Stimulated activated naive B cell treated with anti-CD40 and anti-IgM and Interleukin-4, amounts not matched to agents 10 μg/mL and 1 μg/mL and 100 μg/mL, for 72 hours (primary cell): ENCODE results near the gene ELP4.
"Not testable (repeated sequence)": the region's sequence is repeated elsewhere in the genome, so short reads cannot be mapped to it uniquely, and the experiment has no call there.

Experiments used
- ATAC-seq, 2 donors: fragments of 150-1000 bp; cut with Tn5 transposase; replicated peaks; 2 replicates each; pipeline ENCODE4 v1.10.0; 2021; ENCODE audit warnings: moderate library complexity in 1 of 2
- DNase-seq: peaks from one replicate; pipeline ENCODE4 v3.0.0; 2021
- H3K27ac Mint-ChIP-seq: one replicate; pipeline ENCODE4 v1.8.0; 2022; ENCODE audit warnings: mild to moderate bottlenecking, mixed read lengths
- H3K27me3 Mint-ChIP-seq, 2 donors: one replicate each; pipeline ENCODE4 v1.8.0; 2022; ENCODE audit warnings: mixed read lengths in 2 of 2
- H3K36me3 Mint-ChIP-seq, 2 donors: one replicate each; pipeline ENCODE4 v1.8.0; 2022; ENCODE audit warnings: mixed read lengths in 2 of 2, mild to moderate bottlenecking in 1 of 2
- H3K4me1 Mint-ChIP-seq, 2 donors: one replicate each; pipeline ENCODE4 v1.8.0; 2022; ENCODE audit warnings: mixed read lengths in 2 of 2, mild to moderate bottlenecking in 1 of 2
- H3K4me3 Mint-ChIP-seq, 2 donors: one replicate each; pipeline ENCODE4 v1.8.0; 2022; ENCODE audit warnings: mild to moderate bottlenecking in 2 of 2, mixed read lengths in 2 of 2, moderate library complexity in 1 of 2
- H3K9me3 Mint-ChIP-seq, 2 donors: one replicate each; pipeline ENCODE4 v1.8.0; 2022; ENCODE audit warnings: mixed read lengths in 2 of 2, mild to moderate bottlenecking in 1 of 2

Gene ELP4

GRCh38 chr11:31676280-31676982, 166.9 kb downstream of the ELP4 start:
- Mint-ChIP-seq H3K9me3 (peaks cover 0 to 2% of the 10 kb centered on the region in 2 donors), H3K27ac (no peak overlapping the region), H3K4me1 (no peaks in the 10 kb centered on the region), H3K4me3 (no peak overlapping the region), H3K36me3 (peaks cover 16 to 20% of the 10 kb centered on the region in 2 donors), H3K27me3 (no peaks in the 10 kb centered on the region)
- DNase-seq (no peak), ATAC-seq (no peak)

- no peak overlapping the region for H3K27ac Mint-ChIP-seq
- H3K4me3 Mint-ChIP-seq, result no peak overlapping the region
- no peaks in the 10 kb centered on the region for H3K27me3 Mint-ChIP-seq
- H3K4me1 Mint-ChIP-seq, result no peaks in the 10 kb centered on the region
- H3K9me3 Mint-ChIP-seq, result peaks cover 0 to 2% of the 10 kb centered on the region in 2 donors
- DNase-seq, result no peak
- no peak for ATAC-seq
- H3K36me3 Mint-ChIP-seq, result peaks cover 11 to 20% of the 10 kb centered on the region in 2 donors
Measured at GRCh38 chr11:31680770-31681169, 171.2 kb downstream of the ELP4 start.

GRCh38 chr11:31687256-31687655, 177.7 kb downstream of the ELP4 start:
- Mint-ChIP-seq H3K4me3 (no peak overlapping the region), H3K27me3 (no peaks in the 10 kb centered on the region), H3K27ac (no peak overlapping the region), H3K4me1 (no peaks in the 10 kb centered on the region), H3K9me3 (no peaks in the 10 kb centered on the region), H3K36me3 (peaks cover 0 to 1% of the 10 kb centered on the region in 2 donors)
- DNase-seq (no peak), ATAC-seq (no peak)

GRCh38 chr11:31687861-31688260, 178.3 kb downstream of the ELP4 start:
- DNase-seq, result no peak
- ATAC-seq, result no peak
- H3K36me3 Mint-ChIP-seq, result peaks cover 1 to 5% of the 10 kb centered on the region in 2 donors
- H3K4me3 Mint-ChIP-seq, result no peak overlapping the region
- no peaks in the 10 kb centered on the region for H3K4me1 Mint-ChIP-seq
- no peak overlapping the region for H3K27ac Mint-ChIP-seq
- H3K27me3 Mint-ChIP-seq, result no peaks in the 10 kb centered on the region
- peaks cover 0 to 3% of the 10 kb centered on the region in 2 donors for H3K9me3 Mint-ChIP-seq

- DNase-seq, result no peak
- H3K9me3 Mint-ChIP-seq, result peaks cover 3 to 6% of the 10 kb centered on the region in 2 donors
- H3K4me3 Mint-ChIP-seq, result no peak overlapping the region
- H3K4me1 Mint-ChIP-seq, result peaks cover 0 to 1% of the 10 kb centered on the region in 2 donors
- no peak overlapping the region for H3K27ac Mint-ChIP-seq
- no peak for ATAC-seq
- no peaks in the 10 kb centered on the region for H3K27me3 Mint-ChIP-seq
- H3K36me3 Mint-ChIP-seq, result peaks cover 8 to 13% of the 10 kb centered on the region in 2 donors
Measured at GRCh38 chr11:31689559-31689958, 180.0 kb downstream of the ELP4 start.

GRCh38 chr11:31690041-31690440, 180.5 kb downstream of the ELP4 start:
- no peak for ATAC-seq
- no peaks in the 10 kb centered on the region for H3K27me3 Mint-ChIP-seq

GRCh38 chr11:31690516-31690915, 180.9 kb downstream of the ELP4 start:
- H3K4me3 Mint-ChIP-seq, result no peak overlapping the region
- no peak overlapping the region for H3K27ac Mint-ChIP-seq
- DNase-seq (no peak), ATAC-seq (no peak)
- H3K4me1 Mint-ChIP-seq, result peaks cover 0 to 5% of the 10 kb centered on the region in 2 donors
- H3K36me3 Mint-ChIP-seq, result peaks cover 11 to 16% of the 10 kb centered on the region in 2 donors
- H3K27me3 Mint-ChIP-seq, result no peaks in the 10 kb centered on the region
- peaks cover 3 to 6% of the 10 kb centered on the region in 2 donors for H3K9me3 Mint-ChIP-seq

More at GRCh38 chr11:31690041-31690440, 180.5 kb downstream of the ELP4 start:
- Mint-ChIP-seq H3K9me3 (peaks cover 3 to 6% of the 10 kb centered on the region in 2 donors), H3K4me3 (no peak overlapping the region), H3K27ac (no peak overlapping the region), H3K36me3 (peaks cover 12 to 16% of the 10 kb centered on the region in 2 donors), H3K4me1 (peaks cover 0 to 5% of the 10 kb centered on the region in 2 donors)
- no peak for DNase-seq

- Mint-ChIP-seq H3K27me3 (no peaks in the 10 kb centered on the region), H3K9me3 (peaks cover 3 to 6% of the 10 kb centered on the region in 2 donors), H3K4me1 (peaks cover 0 to 5% of the 10 kb centered on the region in 2 donors), H3K36me3 (peaks cover 11 to 25% of the 10 kb centered on the region in 2 donors), H3K27ac (no peak overlapping the region), H3K4me3 (no peak overlapping the region)
- ATAC-seq (no peak), DNase-seq (no peak)
Measured at GRCh38 chr11:31692466-31692865, 182.9 kb downstream of the ELP4 start.

- not testable (repeated sequence) for DNase-seq, H3K4me1 Mint-ChIP-seq, H3K9me3 Mint-ChIP-seq
Measured at GRCh38 chr11:31697049-31697448, 187.5 kb downstream of the ELP4 start.

GRCh38 chr11:31699066-31699465, 189.5 kb downstream of the ELP4 start:
- peaks cover 5 to 13% of the 10 kb centered on the region in 2 donors for H3K36me3 Mint-ChIP-seq
- peaks cover 0 to 1% of the 10 kb centered on the region in 2 donors for H3K9me3 Mint-ChIP-seq
- no peak for ATAC-seq
- no peaks in the 10 kb centered on the region for H3K27me3 Mint-ChIP-seq
- no peak overlapping the region for H3K4me3 Mint-ChIP-seq
- DNase-seq, result no peak
- H3K27ac Mint-ChIP-seq, result no peak overlapping the region
- peaks cover 0 to 5% of the 10 kb centered on the region in 2 donors for H3K4me1 Mint-ChIP-seq

More at GRCh38 chr11:31697049-31697448, 187.5 kb downstream of the ELP4 start:
- not testable (repeated sequence) for ATAC-seq, H3K4me3 Mint-ChIP-seq, H3K27me3 Mint-ChIP-seq, H3K27ac Mint-ChIP-seq
- peaks cover 11 to 25% of the 10 kb centered on the region in 2 donors for H3K36me3 Mint-ChIP-seq

- H3K4me1 Mint-ChIP-seq, result no peaks in the 10 kb centered on the region
- no peaks in the 10 kb centered on the region for H3K9me3 Mint-ChIP-seq
- H3K4me3 Mint-ChIP-seq, result no peak overlapping the region
- H3K27ac Mint-ChIP-seq, result no peak overlapping the region
- no peaks in the 10 kb centered on the region for H3K27me3 Mint-ChIP-seq
- peaks cover 6 to 8% of the 10 kb centered on the region in 2 donors for H3K36me3 Mint-ChIP-seq
- no peak for DNase-seq
- ATAC-seq, result no peak
Measured at GRCh38 chr11:31702966-31703365, 193.4 kb downstream of the ELP4 start.

- Mint-ChIP-seq H3K27ac (no peak overlapping the region), H3K4me1 (no peaks in the 10 kb centered on the region), H3K36me3 (peaks cover 7 to 11% of the 10 kb centered on the region in 2 donors), H3K27me3 (no peaks in the 10 kb centered on the region), H3K9me3 (no peaks in the 10 kb centered on the region), H3K4me3 (no peak overlapping the region)
- no peak for ATAC-seq
- no peak for DNase-seq
Measured at GRCh38 chr11:31706357-31706756, 196.8 kb downstream of the ELP4 start.

- Mint-ChIP-seq H3K4me3 (no peak overlapping the region), H3K27me3 (no peaks in the 10 kb centered on the region), H3K4me1 (peaks cover 0 to 3% of the 10 kb centered on the region in 2 donors), H3K27ac (no peak overlapping the region), H3K9me3 (no peaks in the 10 kb centered on the region), H3K36me3 (peaks cover 4 to 15% of the 10 kb centered on the region in 2 donors)
- ATAC-seq (no peak), DNase-seq (no peak)
Measured at GRCh38 chr11:31711137-31711536, 201.6 kb downstream of the ELP4 start.

GRCh38 chr11:31712851-31713250, 203.3 kb downstream of the ELP4 start:
- ATAC-seq (no peak), DNase-seq (no peak)
- Mint-ChIP-seq H3K4me3 (no peak overlapping the region), H3K27me3 (no peaks in the 10 kb centered on the region), H3K27ac (no peak overlapping the region), H3K4me1 (peaks cover 0 to 3% of the 10 kb centered on the region in 2 donors), H3K9me3 (no peaks in the 10 kb centered on the region), H3K36me3 (peaks cover 1 to 13% of the 10 kb centered on the region in 2 donors)

- H3K4me3 Mint-ChIP-seq, result no peak overlapping the region
- H3K27me3 Mint-ChIP-seq, result no peaks in the 10 kb centered on the region
Measured at GRCh38 chr11:31714840-31715239, 205.3 kb downstream of the ELP4 start.

More at GRCh38 chr11:31714840-31715239, 205.3 kb downstream of the ELP4 start:
- H3K27ac Mint-ChIP-seq, result no peak overlapping the region
- H3K36me3 Mint-ChIP-seq, result peaks cover 9 to 16% of the 10 kb centered on the region in 2 donors
- ATAC-seq (no peak), DNase-seq (no peak)
- H3K9me3 Mint-ChIP-seq, result no peaks in the 10 kb centered on the region
- peaks cover 0 to 3% of the 10 kb centered on the region in 2 donors for H3K4me1 Mint-ChIP-seq
